ENCODE measurements around the gene ABCG1.
A peak's percentile ranks its signal among the peaks of the same experiment; 100 is the strongest.

The ABCG1 gene

DNA sequence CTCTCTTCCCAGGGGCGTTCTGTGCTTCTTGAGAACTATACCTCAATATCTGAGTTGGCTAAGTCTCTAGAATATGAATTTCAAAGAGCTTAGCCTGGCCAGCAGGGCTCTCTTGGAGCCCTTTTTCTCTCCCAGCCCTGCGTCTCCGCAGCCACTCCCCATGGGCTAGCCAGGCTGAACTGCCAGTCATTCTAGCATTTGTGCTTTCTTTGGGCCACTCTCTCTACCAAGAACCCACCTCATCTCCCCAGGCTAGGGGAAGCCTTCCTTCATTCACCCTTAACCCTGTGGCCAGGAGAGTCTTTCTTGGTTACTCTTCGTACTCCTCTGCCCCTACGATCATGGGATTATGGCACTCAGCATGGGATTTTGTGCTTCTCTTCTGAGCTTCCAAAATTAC is 18.2 kb downstream of the ABCG1 start:
- DNase-seq (ENCODE audit: insufficient read length) (no peak), FAIRE-seq (no peak)
- TF ChIP-seq POLR2A (IDR thresholded peaks at IDR 0.05; ENCODE audit: low read depth, low read length): no peak

DNA sequence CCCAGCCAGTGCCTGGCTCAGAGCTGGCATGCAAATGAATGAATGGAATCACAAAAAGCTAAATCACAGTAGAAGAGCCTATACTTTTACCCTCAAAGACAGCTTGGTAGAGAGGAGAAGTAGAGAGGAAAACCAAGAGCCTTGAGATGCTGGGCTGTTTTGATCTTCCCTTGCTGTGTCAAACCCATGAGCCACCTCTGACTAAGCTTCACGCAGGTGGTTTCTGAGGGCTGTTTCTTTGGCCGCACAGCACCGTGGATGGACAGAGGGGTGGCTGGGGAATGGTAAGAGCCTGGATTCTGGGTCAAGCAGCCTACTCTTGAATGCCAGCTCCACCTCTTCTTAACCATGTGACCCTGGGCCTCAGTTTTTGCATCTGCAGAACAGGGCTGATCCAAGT is 18.6 kb downstream of the ABCG1 start:
- FAIRE-seq: no peak
- no peak for TF ChIP-seq POLR2AphosphoS5 (IDR thresholded peaks at IDR 0.05; ENCODE audit: low read depth, low read length)
- no peak for TF ChIP-seq TAF1 (IDR thresholded peaks at IDR 0.05; ENCODE audit: borderline replicate concordance, low read depth, low read length)
- TF ChIP-seq POLR2A (IDR thresholded peaks at IDR 0.05; ENCODE audit: low read depth, low read length): no peak
- no peak for DNase-seq (ENCODE audit: insufficient read length)

DNA sequence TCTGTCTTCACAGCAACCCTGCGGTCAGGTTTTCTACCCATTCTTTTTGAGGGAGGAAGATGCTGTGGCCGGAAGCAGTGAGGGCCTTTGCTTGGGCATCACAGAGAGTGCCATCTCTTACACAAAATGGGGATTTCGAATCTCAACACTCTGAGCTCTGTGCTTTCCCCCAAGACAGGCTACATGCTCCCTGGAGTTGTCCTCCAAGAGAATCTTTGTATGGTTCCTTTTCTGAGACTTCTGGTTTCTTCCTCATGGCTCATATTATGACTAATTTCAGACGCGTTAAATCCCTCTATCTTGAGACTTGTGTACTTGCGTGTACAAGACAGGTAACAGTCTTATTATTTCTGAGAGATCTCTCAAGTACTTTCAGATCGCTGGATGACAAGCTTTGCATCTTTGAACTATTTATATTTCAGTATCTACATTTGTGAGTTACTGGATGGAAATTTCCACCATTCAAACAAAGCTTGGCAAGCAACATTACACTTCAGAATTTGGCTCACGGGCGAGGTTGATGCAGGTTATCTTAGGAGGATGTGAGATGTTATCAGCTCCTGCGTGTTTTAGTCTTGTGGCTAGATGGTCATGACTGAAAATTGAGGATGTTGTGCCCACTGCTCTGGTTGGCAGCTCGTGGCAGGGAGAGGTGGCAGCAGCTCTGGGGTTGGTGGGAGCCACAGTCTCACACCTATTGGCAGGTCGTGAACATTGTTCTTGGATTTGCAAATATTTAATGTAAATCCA is 19.4 kb downstream of the ABCG1 start:
- TF ChIP-seq POLR2AphosphoS5 (IDR thresholded peaks at IDR 0.05; ENCODE audit: low read depth, low read length) (no peak), TAF1 (IDR thresholded peaks at IDR 0.05; ENCODE audit: borderline replicate concordance, low read depth, low read length) (no peak), POLR2A (IDR thresholded peaks at IDR 0.05; ENCODE audit: low read depth, low read length) (no peak)
- FAIRE-seq (peak; percentile 81), DNase-seq (ENCODE audit: insufficient read length) (no peak)

DNA sequence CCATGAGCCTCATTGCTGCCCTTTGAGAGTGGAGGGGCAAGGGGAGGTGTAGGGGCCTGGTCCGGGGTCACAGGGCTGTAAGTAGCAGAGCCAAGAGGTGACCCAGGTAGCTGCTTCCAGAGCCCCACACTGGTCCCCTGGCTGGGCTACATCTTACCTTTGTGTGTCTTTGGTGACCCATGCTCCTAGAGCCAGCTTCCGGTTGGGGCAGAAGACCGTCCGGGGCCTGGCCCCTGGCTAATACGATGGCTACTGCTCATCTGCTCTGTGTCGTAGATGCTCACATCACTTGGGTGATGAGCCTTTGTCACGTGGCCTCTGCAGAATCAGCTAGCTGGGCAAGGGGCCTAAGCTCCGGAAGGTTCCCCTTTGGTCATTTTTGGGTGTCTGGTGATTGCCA is 20.6 kb downstream of the ABCG1 start:
- DNase-seq (ENCODE audit: insufficient read length): no peak
- TF ChIP-seq POLR2A (IDR thresholded peaks at IDR 0.05; ENCODE audit: low read depth, low read length) (no peak), POLR2AphosphoS5 (IDR thresholded peaks at IDR 0.05; ENCODE audit: low read depth, low read length) (no peak)
- no peak for FAIRE-seq

DNA sequence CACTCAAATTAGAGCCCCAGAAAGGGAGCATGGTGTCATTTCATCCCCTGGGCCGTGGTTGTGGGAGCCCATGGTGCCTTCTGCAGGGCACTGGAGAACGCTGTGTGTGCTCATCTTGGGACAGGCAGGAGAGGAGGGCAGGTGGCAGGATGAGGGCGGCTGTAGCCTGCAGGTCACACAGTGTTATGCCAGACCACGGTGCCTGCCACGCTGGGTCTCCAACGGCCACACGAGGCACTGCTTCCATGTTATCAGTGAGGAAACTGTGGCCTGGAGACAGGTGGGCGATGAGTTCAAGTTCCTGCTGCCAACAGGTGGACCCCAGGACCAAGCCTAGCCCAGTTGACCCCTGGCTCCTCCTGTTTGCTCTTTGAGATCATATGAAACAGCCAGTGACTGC is 21.0 kb downstream of the ABCG1 start:
- DNase-seq (ENCODE audit: insufficient read length) (no peak), FAIRE-seq (no peak)
- TF ChIP-seq POLR2AphosphoS5 (IDR thresholded peaks at IDR 0.05; ENCODE audit: low read depth, low read length) (no peak), TAF1 (IDR thresholded peaks at IDR 0.05; ENCODE audit: borderline replicate concordance, low read depth, low read length) (no peak), POLR2A (IDR thresholded peaks at IDR 0.05; ENCODE audit: low read depth, low read length) (no peak)

DNA sequence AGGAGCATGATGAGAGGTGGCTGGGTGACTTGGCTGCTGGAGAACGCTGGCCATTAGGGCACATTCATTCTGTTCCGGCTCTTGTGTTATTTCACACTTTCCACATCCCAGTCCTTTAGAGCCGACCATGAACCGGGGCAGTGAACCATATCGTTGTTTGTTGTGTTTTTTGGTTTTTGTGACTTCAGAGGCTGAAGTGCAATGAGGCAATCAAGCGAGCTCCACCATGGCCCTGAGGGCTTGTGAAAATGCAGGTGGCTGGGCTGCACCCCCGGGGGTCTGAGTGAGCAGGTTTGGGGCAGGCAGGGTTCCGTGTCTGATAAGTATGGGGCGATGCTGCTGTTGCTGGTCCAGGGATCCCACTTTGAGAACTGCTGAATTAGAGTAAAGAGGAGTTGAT is 23.7 kb downstream of the ABCG1 start:
- TF ChIP-seq POLR2AphosphoS5 (IDR thresholded peaks at IDR 0.05; ENCODE audit: low read depth, low read length): no peak
- no peak for TF ChIP-seq TAF1 (IDR thresholded peaks at IDR 0.05; ENCODE audit: borderline replicate concordance, low read depth, low read length)
- TF ChIP-seq POLR2A (IDR thresholded peaks at IDR 0.05; ENCODE audit: low read depth, low read length): no peak
- no peak for FAIRE-seq
- no peak for DNase-seq (ENCODE audit: insufficient read length)

DNA sequence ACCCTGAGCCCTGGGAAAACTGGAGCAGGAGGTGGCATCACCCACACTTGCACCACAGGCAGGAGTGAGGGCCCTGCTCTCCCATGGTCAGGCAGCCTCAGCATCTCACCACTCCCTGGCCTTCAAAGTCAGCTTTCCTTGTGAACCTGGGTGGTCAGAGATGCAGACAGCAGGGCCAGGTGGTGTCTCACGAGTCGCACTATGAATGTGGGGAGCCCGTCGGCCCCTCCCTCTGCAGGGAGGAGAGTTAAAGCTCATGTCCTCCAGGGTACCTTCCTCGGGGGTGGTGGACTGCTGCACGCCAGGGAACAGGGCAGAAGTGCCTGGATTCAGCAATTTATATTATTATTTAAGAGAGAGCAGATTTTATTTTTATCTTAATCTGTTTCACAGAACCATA is 24.1 kb downstream of the ABCG1 start:
- no peak for FAIRE-seq
- TF ChIP-seq POLR2AphosphoS5 (IDR thresholded peaks at IDR 0.05; ENCODE audit: low read depth, low read length): no peak
- no peak for TF ChIP-seq TAF1 (IDR thresholded peaks at IDR 0.05; ENCODE audit: borderline replicate concordance, low read depth, low read length)
- no peak for TF ChIP-seq POLR2A (IDR thresholded peaks at IDR 0.05; ENCODE audit: low read depth, low read length)
- no peak for DNase-seq (ENCODE audit: insufficient read length)

DNA sequence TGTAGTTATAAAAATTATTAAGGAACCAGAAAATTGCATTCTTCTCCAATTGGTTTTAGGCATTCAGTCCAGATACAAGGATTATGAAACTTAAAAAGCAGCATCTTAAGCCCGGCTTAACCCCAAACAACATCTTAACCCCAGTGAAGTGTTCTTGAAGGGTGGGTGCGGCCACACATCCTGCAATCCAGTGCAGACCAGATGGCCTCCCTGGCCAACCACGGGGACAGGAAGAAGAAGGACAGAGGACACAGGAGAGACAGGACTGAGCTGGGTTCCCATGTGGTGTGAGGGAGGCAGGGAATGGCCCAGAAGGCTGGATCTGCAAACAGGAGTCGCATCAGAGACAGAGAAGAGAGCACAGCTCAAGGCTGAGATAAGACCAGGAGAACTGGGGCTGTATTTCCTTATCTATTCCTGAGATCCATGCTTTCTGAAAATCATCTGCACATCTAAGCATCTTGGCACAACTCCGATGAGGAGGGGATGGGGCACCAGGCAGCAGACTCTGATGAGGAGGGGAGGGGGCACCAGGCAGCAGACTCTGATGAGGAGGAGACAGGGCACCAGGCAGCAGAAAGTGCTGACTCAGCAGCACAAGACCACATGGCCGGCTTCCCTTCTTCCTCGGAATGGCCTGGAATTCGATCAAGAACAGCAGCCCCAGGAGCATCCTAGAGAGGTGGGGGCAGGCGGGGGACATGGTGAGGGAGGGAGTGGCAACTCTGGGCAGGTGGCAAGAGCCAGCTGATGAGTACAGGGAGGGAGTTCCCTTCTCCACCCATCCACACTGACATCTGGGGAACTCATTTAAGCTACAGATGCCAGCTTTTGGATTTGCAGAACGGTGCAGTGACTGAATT is 26.6 kb downstream of the ABCG1 start:
- DNase-seq (ENCODE audit: insufficient read length) (no peak), FAIRE-seq (peak; percentile 51)
- TF ChIP-seq TAF1 (IDR thresholded peaks at IDR 0.05; ENCODE audit: borderline replicate concordance, low read depth, low read length) (no peak), POLR2A (IDR thresholded peaks at IDR 0.05; ENCODE audit: low read depth, low read length) (no peak), POLR2AphosphoS5 (IDR thresholded peaks at IDR 0.05; ENCODE audit: low read depth, low read length) (no peak)

DNA sequence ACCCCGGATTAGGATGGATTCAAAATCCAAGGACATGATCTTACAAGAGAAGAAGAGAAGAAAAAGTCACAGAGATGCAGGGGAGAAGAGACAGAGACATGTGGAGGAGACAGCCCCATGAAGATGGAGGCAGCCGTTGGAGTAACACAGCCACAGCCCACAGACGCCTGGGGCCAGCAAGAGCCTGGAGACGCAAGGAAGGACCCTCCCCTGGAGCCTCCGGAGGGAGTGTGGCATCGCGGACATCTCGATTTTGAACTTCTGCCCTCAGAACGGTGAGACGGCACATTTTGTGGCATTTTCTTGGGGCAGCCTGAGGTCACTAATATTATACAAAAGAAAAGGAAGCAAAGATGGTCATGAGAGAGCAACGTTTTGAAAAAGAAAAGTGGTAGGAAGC is 28.8 kb downstream of the ABCG1 start:
- no peak for DNase-seq (ENCODE audit: insufficient read length)
- TF ChIP-seq TAF1 (IDR thresholded peaks at IDR 0.05; ENCODE audit: borderline replicate concordance, low read depth, low read length) (no peak), POLR2AphosphoS5 (IDR thresholded peaks at IDR 0.05; ENCODE audit: low read depth, low read length) (no peak), POLR2A (IDR thresholded peaks at IDR 0.05; ENCODE audit: low read depth, low read length) (no peak)
- FAIRE-seq: no peak

DNA sequence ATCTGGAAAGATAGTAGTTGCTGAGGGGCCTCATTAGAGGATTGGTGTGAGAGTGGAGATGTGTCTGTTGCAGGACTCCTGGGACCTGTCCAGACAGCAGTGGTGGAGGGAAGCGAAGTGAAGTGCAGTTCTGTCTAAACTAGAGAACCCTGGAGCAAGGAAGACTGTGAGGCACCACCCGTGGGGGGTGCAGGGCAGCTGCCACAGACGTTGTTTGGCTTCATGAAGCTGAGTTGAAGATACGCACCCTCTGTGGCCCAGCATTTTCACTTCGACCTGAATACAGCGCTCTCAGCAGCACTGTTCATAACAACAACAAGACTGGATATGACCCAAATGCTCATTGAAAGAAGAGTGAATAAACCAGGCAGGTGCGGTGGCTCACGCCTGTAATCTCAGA is 29.3 kb downstream of the ABCG1 start:
- peak; percentile 27 for FAIRE-seq
- TF ChIP-seq TAF1 (IDR thresholded peaks at IDR 0.05; ENCODE audit: borderline replicate concordance, low read depth, low read length) (no peak), POLR2A (IDR thresholded peaks at IDR 0.05; ENCODE audit: low read depth, low read length) (no peak), POLR2AphosphoS5 (IDR thresholded peaks at IDR 0.05; ENCODE audit: low read depth, low read length) (no peak)
- no peak for DNase-seq (ENCODE audit: insufficient read length)

DNA sequence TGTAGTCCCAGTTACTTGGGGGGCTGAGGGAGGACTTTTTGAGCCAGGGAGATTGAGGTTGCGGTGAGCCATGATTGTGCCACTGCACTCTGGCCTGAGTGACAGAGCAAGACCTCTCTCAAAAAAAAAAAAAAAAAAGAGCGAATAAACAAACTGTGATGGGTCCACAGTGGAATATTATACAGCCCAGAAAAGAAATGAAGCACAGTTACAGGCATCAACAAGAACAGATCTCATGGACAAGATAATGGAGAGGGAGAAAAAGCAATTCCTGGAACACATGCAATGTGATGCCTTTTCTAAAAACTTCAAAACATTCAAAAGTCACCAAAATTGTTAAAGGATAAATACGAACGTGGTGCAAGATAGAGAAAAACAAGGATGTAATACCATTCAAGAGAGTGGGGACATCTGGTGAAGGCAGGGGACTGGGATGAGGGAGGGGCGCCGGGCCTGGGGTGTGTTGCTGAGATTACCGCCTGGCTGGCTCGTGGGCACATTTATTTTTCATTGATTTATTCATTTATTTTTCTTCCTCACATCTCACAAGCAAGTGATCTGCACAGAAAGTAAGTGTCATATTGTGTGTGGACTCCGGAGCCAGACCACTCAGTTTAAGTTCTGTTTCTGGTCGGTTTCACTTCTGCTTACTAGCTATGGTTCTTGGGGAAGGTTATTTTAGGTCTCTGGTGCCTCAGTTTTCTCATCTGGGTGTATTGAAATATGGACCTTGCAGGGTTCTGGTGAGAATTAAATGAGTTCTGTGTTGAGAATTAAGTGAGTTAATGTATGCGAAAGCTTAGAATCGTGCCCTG is 30.1 kb downstream of the ABCG1 start:
- TF ChIP-seq TAF1 (IDR thresholded peaks at IDR 0.05; ENCODE audit: borderline replicate concordance, low read depth, low read length): no peak
- no peak for TF ChIP-seq POLR2A (IDR thresholded peaks at IDR 0.05; ENCODE audit: low read depth, low read length)
- TF ChIP-seq POLR2AphosphoS5 (IDR thresholded peaks at IDR 0.05; ENCODE audit: low read depth, low read length): no peak
- FAIRE-seq (peak; percentile 86), DNase-seq (ENCODE audit: insufficient read length) (peak; percentile 49)
